Stimulated activated CD8-positive, alpha-beta memory T cell treated with anti-CD3 and anti-CD28 coated beads, Interleukin-15, amount 100 ng/mL, for 24 hours (primary cell): Measurements from ENCODE around the gene TNRC18.

Source experiments
- DNase-seq: peaks from one replicate; pipeline ENCODE4 v3.0.0-alpha.2; 2020; ENCODE audit warnings: low read depth

The TNRC18 gene

GRCh38 chr7:5403442-5403841, 20.2 kb downstream of the TNRC18 start:
- DNase-seq: no peak

- DNase-seq: no peak
Observed at GRCh38 chr7:5397736-5398135, 25.9 kb downstream of the TNRC18 start.

GRCh38 chr7:5396999-5397663, 26.5 kb downstream of the TNRC18 start:
- DNase-seq: peak; percentile 59

- peak; percentile 23 for DNase-seq
Observed at GRCh38 chr7:5396542-5396941, 27.1 kb downstream of the TNRC18 start.

GRCh38 chr7:5395246-5395645, 28.4 kb downstream of the TNRC18 start:
- no peak for DNase-seq

GRCh38 chr7:5394264-5395105, 29.1 kb downstream of the TNRC18 start:
- DNase-seq: no peak

- no peak for DNase-seq
Observed at GRCh38 chr7:5393748-5394147, 29.9 kb downstream of the TNRC18 start.

GRCh38 chr7:5393328-5393727, 30.3 kb downstream of the TNRC18 start:
- no peak for DNase-seq

- no peak for DNase-seq
Observed at GRCh38 chr7:5390918-5391317, 32.7 kb downstream of the TNRC18 start.

GRCh38 chr7:5388905-5389433, 34.7 kb downstream of the TNRC18 start:
- no peak for DNase-seq

- no peak for DNase-seq
Observed at GRCh38 chr7:5388273-5388901, 35.2 kb downstream of the TNRC18 start.

- DNase-seq: no peak
Observed at GRCh38 chr7:5387711-5388245, 35.9 kb downstream of the TNRC18 start.

GRCh38 chr7:5384618-5385017, 39.0 kb downstream of the TNRC18 start:
- DNase-seq: no peak

GRCh38 chr7:5383314-5384098, 40.1 kb downstream of the TNRC18 start:
- no peak for DNase-seq

GRCh38 chr7:5382281-5382892, 41.2 kb downstream of the TNRC18 start:
- DNase-seq: no peak

GRCh38 chr7:5381071-5381772, 42.4 kb downstream of the TNRC18 start:
- no peak for DNase-seq

GRCh38 chr7:5380350-5381070, 43.1 kb downstream of the TNRC18 start:
- no peak for DNase-seq

GRCh38 chr7:5379546-5379945, 44.1 kb downstream of the TNRC18 start:
- no peak for DNase-seq

GRCh38 chr7:5377816-5378215, 45.8 kb downstream of the TNRC18 start:
- no peak for DNase-seq

- no peak for DNase-seq
Observed at GRCh38 chr7:5377279-5377678, 46.4 kb downstream of the TNRC18 start.
